ENCODE measurements around the gene STK26.
"Not testable (repeated sequence)": the region's sequence is repeated elsewhere in the genome, so short reads cannot be mapped to it uniquely, and the experiment has no call there.

The STK26 gene

GRCh38 chrX:132001127-132001526, 22.0 kb upstream of the STK26 start:
- TF ChIP-seq CTCF (IDR thresholded peaks at IDR 0.05; ENCODE audit: low read depth, low read length, poor library complexity, severe bottlenecking) (no peak), EZH2phosphoT487 (IDR thresholded peaks at IDR 0.05; ENCODE audit: borderline replicate concordance, low read length) (no peak)
- no peaks in the 10 kb centered on the region for H4K20me1 ChIP-seq (ENCODE audit: control insufficient read depth, insufficient read depth, low read depth, low read length)
- no peaks in the 10 kb centered on the region for H3K79me2 ChIP-seq (ENCODE audit: control insufficient read depth, low read length)
- H3K36me3 ChIP-seq (ENCODE audit: control insufficient read depth, low read length): no peaks in the 10 kb centered on the region
- no peak overlapping the region for H3K4me2 ChIP-seq (ENCODE audit: low read length)
- no peak overlapping the region for H3K4me3 ChIP-seq (ENCODE audit: low read length)
- H3K27me3 ChIP-seq (ENCODE audit: control insufficient read depth, low read length): no peaks in the 10 kb centered on the region
- H3K27ac ChIP-seq (ENCODE audit: low read depth, low read length): no peak overlapping the region
- no peaks in the 10 kb centered on the region for H3K9me2 ChIP-seq (replicated peaks; ENCODE audit: control insufficient read depth, low read length)
- H3K4me1 ChIP-seq (ENCODE audit: control insufficient read depth, low read length): 0 out of 2 replicates have a peak, but pooled peaks cover 6% of the 10 kb centered on the region
- no peaks in the 10 kb centered on the region for H3K9me3 ChIP-seq (ENCODE audit: control insufficient read depth, insufficient read depth, low read length)
- H3F3A ChIP-seq (ENCODE audit: control insufficient read depth, insufficient read depth): no peaks in the 10 kb centered on the region

- no peak for TF ChIP-seq CTCF (IDR thresholded peaks at IDR 0.05; ENCODE audit: low read depth, low read length, poor library complexity, severe bottlenecking)
- no peak for TF ChIP-seq EZH2phosphoT487 (IDR thresholded peaks at IDR 0.05; ENCODE audit: borderline replicate concordance, low read length)
- Histone ChIP-seq H3K4me2 (ENCODE audit: low read length) (no peak overlapping the region), H3K79me2 (ENCODE audit: control insufficient read depth, low read length) (no peaks in the 10 kb centered on the region)
These were observed 18.4 kb upstream of the STK26 start for GRCh38 chrX:132004728-132005127.

GRCh38 chrX:132009350-132009749, 13.8 kb upstream of the STK26 start:
- H3K27ac ChIP-seq (ENCODE audit: low read depth, low read length): no peak overlapping the region
- H3K4me1 ChIP-seq (ENCODE audit: control insufficient read depth, low read length): no peaks in the 10 kb centered on the region
- no peaks in the 10 kb centered on the region for H3K9me3 ChIP-seq (ENCODE audit: control insufficient read depth, insufficient read depth, low read length)
- TF ChIP-seq EZH2phosphoT487 (IDR thresholded peaks at IDR 0.05; ENCODE audit: borderline replicate concordance, low read length) (no peak), CTCF (IDR thresholded peaks at IDR 0.05; ENCODE audit: low read depth, low read length, poor library complexity, severe bottlenecking) (no peak)
- no peaks in the 10 kb centered on the region for H3K27me3 ChIP-seq (ENCODE audit: control insufficient read depth, low read length)
- no peak overlapping the region for H3K4me3 ChIP-seq (ENCODE audit: low read length)
- no peaks in the 10 kb centered on the region for H3K9me2 ChIP-seq (replicated peaks; ENCODE audit: control insufficient read depth, low read length)
- no peaks in the 10 kb centered on the region for H3F3A ChIP-seq (ENCODE audit: control insufficient read depth, insufficient read depth)
- no peaks in the 10 kb centered on the region for H3K36me3 ChIP-seq (ENCODE audit: control insufficient read depth, low read length)
- H3K79me2 ChIP-seq (ENCODE audit: control insufficient read depth, low read length): no peaks in the 10 kb centered on the region
- no peak overlapping the region for H3K4me2 ChIP-seq (ENCODE audit: low read length)
- no peaks in the 10 kb centered on the region for H4K20me1 ChIP-seq (ENCODE audit: control insufficient read depth, insufficient read depth, low read depth, low read length)

More at GRCh38 chrX:132004728-132005127, 18.4 kb upstream of the STK26 start:
- no peaks in the 10 kb centered on the region for H3K4me1 ChIP-seq (ENCODE audit: control insufficient read depth, low read length)
- H3K27ac ChIP-seq (ENCODE audit: low read depth, low read length): no peak overlapping the region
- no peaks in the 10 kb centered on the region for H3K36me3 ChIP-seq (ENCODE audit: control insufficient read depth, low read length)
- no peaks in the 10 kb centered on the region for H4K20me1 ChIP-seq (ENCODE audit: control insufficient read depth, insufficient read depth, low read depth, low read length)
- no peak overlapping the region for H3K4me3 ChIP-seq (ENCODE audit: low read length)
- no peaks in the 10 kb centered on the region for H3K9me2 ChIP-seq (replicated peaks; ENCODE audit: control insufficient read depth, low read length)
- no peaks in the 10 kb centered on the region for H3K27me3 ChIP-seq (ENCODE audit: control insufficient read depth, low read length)
- H3F3A ChIP-seq (ENCODE audit: control insufficient read depth, insufficient read depth): no peaks in the 10 kb centered on the region
- H3K9me3 ChIP-seq (ENCODE audit: control insufficient read depth, insufficient read depth, low read length): no peaks in the 10 kb centered on the region

- H3F3A ChIP-seq (ENCODE audit: control insufficient read depth, insufficient read depth); H3K27ac ChIP-seq (ENCODE audit: low read depth, low read length); H3K27me3 ChIP-seq (ENCODE audit: control insufficient read depth, low read length); H3K4me1 ChIP-seq (ENCODE audit: control insufficient read depth, low read length); H3K4me3 ChIP-seq (ENCODE audit: low read length); H3K9me2 ChIP-seq (replicated peaks; ENCODE audit: control insufficient read depth, low read length); H4K20me1 ChIP-seq (ENCODE audit: control insufficient read depth, insufficient read depth, low read depth, low read length); H3K4me2 ChIP-seq (ENCODE audit: low read length); H3K79me2 ChIP-seq (ENCODE audit: control insufficient read depth, low read length); H3K36me3 ChIP-seq (ENCODE audit: control insufficient read depth, low read length); H3K9me3 ChIP-seq (ENCODE audit: control insufficient read depth, insufficient read depth, low read length): not testable (repeated sequence)
These were observed 12.9 kb upstream of the STK26 start for GRCh38 chrX:132010213-132010612.
